ENCODE measurements around the gene C19orf73.

Gene C19orf73, protein sequence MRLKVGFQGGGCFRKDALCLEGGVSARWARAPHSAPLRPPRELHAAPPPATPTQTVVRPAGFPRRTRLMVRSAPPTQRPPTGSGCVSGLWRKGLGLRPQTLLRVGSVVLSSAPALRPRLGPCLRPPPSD

DNA sequence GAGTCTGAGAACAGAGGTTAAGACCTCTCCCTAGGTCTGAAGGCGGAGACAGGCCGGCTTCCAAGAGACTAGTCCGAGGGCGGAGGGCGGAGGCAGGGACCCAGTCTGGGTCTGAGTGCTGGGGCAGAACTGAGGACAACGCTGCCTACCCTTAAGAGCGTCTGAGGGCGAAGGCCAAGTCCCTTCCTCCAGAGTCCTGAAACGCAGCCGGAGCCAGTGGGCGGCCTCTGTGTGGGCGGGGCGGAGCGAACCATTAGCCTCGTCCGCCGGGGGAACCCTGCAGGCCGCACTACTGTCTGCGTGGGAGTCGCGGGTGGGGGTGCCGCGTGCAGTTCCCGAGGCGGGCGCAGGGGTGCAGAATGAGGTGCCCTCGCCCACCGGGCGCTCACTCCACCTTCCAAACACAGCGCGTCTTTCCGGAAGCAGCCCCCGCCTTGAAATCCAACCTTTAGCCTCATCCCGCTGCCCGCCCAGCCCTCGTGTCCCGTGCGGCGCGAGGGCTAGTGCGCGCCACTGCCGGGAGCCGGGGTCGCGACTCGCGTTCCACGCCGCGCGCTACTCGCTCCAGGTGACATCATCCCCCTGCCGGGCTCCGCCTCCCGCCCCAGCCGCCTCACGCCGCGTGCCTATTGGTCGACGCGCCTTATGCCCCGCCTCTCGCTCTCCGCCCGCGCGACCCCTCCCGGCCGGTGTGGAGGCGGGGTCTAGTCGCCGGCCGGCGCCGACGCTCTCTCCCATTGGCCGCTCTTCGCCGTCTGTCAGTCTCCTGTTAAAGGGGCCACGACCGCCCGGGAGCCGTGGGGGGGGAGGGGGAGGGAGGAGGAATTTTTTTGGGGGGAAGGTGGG, at the start of gene C19orf73:
Gene C19orf73, minus strand, starts transcription at position 579 of the 846 bp plus-strand sequence. Its CDS starts 121 bp downstream, at position 458.
- DNase-seq (ENCODE audit: low spot score): peak; percentile 96

DNA sequence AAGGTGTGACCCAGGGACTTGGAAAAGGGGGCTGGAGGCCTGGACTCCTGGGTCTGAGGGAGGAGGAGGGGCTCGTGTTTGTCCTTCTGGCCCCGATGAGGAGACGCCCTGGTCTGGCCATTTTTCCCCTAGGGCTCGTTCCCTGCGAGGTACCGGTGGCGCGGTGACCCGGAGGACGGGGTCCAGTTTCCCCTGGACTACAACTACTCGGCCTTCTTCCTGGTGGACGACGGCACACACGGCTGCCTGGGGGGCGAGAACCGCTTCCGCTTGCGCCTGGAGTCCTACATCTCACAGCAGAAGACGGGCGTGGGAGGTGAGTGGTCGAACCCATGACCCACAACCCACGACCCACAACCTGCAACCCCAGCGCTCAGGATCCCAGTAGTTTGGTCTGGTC, 49.5 kb upstream of the C19orf73 start:
- DNase-seq (ENCODE audit: low spot score): no peak

DNA sequence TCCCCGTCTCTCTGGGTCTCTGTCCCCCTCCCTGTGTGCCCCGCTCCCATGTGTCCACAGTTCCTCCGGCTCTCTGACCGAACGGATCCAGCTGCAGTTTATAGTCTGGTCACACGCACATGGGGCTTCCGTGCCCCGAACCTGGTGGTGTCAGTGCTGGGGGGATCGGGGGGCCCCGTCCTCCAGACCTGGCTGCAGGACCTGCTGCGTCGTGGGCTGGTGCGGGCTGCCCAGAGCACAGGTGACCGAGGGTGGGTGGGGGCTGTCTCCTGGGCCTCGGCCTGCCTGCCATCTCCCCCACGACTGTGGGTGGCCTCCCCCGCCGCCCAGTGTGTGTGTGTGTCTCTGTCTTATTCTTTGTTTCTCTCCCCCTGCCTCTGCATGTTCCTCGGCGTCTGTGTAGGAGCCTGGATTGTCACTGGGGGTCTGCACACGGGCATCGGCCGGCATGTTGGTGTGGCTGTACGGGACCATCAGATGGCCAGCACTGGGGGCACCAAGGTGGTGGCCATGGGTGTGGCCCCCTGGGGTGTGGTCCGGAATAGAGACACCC, 49.0 kb upstream of the C19orf73 start:
- DNase-seq (ENCODE audit: low spot score): no peak

DNA sequence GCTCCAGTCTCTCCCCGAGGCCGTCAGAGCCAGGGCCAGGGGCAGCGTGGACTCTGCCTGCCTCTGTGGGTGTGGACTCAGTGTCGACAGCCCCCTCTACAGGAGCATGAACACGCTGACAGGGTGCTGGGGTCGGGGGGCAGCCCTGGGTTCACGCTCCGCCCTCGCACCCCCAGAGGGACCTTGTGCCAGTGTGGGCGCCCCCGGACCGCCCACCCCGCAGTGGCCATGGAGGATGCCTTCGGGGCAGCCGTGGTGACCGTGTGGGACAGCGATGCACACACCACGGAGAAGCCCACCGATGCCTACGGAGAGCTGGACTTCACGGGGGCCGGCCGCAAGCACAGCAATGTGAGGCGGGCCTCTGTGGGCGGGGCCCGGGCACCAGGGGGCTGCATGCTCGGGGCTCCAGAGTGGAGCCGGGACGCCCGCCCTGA, 46.9 kb upstream of the C19orf73 start:
- DNase-seq (ENCODE audit: low spot score): no peak

DNA sequence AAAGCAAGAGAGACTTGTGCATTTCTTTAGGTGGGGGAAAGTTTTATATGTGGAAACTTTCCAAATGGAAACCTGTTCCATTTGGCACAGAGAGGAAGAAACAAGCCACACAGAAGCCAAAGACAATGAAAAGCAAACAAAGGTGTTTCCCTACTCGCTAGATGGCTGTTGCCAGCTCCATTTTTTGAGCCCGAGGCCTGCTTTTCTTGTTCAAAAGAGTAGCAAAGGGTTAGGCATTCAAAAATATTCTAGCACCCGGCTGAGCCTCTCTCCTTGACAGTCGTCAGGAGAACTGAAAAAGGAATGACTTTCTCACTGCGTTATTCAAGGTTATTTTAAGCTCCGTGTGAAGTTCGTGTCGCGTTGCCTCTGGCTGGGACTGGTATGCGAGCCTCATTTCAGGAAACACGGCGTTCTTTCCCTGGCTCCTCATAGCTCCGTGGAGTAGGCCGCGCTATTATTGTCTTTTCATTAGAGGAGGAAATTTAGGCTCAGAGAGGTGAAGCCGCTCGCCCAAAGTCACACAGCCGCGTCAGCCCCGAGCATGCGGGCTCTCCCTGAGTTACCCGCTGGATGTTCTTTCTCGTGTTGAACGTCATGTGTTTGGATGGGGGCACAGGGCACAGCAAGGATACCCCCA, 46.3 kb upstream of the C19orf73 start:
- no peak for DNase-seq (ENCODE audit: low spot score)

DNA sequence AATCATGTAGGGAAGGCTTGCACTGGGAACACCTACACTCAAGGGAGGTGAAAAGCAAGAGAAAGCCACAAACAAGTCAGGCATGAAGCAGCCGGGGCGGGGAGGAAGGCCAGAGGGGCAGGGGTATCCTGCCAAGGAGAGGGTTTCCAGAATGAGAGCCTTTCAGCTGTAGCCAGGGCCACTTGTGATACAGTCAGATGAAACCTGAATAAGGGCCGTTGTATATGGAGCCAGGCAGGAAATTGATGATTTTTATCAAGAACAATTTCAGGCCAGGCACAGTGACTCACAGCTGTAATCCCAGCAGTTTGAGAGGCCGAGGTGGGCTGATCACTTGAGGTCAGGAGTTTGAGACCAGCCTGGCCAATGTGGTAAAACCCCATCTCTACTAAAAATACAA, 43.0 kb upstream of the C19orf73 start:
- no peak for DNase-seq (ENCODE audit: low spot score)

DNA sequence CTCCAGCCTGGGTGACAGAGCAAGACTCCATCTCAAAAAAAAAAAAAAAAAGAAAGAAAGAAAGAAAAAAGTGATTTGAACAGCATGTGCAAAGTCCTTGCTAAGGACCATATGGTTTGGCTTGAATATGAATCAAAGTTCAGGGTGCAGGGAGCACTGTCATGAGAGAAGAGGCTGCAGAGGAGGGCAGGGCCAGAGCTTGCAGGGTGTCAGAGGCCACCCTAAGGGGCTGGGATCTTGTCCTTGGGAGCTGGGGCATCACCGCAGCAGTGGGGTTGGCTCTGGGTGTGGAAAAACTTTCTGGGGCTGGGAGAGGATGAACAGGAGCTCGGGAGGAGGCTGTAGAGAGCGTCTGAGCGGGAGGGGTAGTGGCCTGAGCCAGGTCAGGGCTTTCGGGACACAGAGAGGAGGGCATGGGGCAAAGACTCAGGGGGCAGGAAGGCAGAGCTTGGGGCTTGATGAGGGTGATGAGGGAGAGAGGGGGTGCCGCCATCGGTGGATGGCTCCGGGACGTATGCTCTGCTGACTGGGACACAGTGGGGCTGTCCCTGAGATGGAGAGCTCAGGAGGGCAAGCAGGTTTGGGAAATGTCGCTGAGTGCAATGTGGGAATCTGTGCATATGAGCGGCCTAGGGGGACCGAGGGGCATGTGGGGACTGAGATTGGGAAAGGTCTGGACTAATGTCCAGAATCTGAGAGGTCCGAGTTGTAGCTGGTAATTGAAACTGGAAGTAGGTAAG, 41.7 kb upstream of the C19orf73 start:
- DNase-seq (ENCODE audit: low spot score): no peak

DNA sequence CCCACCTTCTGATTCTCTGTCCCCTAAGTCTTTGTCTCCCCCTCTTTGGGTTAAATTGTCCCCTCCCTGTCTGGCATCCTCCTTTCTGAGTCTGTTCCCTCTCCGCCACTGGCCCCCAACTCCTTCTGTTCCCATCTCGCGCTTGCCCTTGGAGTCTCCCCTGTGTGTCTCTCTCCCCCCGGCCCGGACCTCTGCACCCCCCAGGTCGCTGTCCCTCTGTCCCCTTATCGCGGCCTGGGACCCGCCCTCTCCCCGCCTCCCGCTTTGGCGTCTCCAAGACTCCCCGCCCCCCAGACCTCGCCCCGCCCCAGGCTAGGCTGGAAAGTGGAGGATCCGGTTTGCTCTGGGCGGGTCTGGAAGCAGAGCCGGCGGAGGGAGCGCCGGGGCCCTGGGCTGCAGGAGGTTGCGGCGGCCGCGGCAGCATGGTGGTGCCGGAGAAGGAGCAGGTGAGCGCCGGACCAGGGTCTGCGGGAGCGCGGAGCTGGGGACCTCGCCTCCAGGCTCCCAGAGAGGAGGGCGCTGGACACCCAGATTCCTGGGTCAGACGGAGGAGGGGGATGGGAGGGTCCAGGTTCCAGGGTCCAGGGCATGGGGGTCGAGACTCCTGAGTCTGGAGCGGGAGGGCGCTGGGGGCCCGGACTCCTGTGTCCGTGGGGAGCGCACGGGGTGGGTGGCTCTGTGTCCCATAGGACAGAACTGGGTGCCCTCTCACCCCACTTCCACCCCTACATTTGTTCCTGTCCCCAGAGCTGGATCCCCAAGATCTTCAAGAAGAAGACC, 38.7 kb upstream of the C19orf73 start, which contains the start of gene TRPM4:
Gene TRPM4, plus strand, starts transcription at position 348 of the 780 bp plus-strand sequence. Its CDS starts 75 bp downstream, at position 423.
- DNase-seq (ENCODE audit: low spot score): no peak

DNA sequence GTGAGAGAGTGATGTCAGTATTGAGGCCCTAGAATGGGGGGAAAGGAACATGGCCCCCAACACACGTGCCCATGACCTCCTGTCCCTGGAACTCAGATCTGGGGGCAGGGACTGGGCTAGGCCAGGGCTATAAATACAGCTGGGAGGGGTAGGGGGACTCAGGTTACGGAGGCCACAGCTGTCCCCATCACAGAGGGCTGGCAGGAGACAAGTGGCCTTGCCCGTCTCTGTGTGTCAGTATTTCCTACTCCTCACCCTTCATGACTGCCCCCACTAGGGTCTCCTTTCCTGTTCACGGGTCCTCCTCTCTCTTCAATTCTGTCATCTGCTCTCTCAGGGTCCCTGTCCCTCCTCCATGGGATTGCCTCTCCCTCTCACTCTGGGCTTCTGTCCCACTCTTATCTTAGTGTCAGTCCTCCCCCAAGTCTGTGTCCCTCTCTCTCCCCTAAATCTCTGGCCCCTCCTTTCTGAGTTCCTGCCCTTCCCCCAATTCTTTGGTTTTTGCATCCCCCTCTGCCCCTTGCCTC, 36.9 kb upstream of the C19orf73 start:
- no peak for DNase-seq (ENCODE audit: low spot score)

DNA sequence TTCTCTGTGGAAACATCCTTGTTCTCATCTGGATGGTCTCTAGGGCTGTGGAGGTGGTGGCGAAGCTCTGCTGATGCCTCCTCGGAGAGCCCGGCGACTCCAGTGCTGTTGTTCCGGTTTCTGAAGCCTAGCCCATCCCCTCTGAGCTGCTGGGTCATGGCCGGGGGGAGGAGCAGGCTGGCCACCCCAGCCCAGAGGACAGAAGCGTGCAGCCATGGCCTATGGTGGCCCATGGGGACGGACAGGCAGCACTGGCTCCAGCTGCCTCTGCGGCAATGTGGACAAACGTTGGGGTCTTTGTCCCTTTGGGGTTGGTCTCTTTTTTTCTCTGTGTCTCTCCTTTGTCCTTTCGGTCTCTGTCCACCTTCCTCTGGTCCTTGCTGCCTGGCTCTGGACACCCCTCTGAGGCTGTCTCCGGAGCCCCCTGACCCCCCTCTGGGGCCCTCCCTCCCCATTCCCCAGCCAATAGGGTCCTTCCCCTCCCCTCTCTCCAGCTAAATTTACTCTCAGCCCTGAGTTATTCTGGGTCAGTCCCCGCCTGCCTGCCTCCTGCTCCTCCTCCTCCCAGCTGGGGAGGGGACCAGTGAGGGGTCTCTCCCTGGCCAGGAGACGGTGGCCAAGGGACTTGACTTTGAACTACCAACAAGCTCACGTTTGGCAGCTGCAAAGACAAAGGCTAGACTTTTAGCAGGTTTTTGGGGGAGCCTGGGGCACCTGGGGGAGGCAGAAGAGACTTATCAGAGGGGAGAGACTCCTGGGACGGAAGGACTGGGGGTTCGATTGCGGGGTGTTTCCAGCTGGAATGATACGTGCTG, 36.3 kb upstream of the C19orf73 start, which contains the start of gene HRC:
Gene HRC, minus strand, starts transcription at position 392 of the 815 bp plus-strand sequence. Its CDS starts 159 bp downstream, at position 233.
- DNase-seq (ENCODE audit: low spot score): no peak

DNA sequence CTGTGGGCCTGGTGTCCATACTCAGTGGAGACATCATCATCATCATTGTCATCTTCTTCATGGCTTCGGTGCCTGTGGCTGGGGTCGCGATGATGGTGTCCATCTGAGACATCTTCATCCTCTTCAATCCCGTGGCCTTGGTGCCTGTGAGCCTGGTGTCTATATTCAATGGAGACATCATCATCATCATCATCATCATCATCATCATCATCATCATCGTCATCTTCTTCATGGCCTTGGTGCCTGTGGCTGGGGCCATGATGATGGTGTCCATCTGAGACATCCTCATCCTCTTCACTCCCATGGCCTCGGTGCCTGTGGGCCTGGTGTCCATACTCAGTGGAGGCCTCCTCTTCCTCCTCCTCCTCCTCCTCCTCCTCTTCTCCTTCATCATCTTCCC, 35.3 kb upstream of the C19orf73 start:
- no peak for DNase-seq (ENCODE audit: low spot score)

DNA sequence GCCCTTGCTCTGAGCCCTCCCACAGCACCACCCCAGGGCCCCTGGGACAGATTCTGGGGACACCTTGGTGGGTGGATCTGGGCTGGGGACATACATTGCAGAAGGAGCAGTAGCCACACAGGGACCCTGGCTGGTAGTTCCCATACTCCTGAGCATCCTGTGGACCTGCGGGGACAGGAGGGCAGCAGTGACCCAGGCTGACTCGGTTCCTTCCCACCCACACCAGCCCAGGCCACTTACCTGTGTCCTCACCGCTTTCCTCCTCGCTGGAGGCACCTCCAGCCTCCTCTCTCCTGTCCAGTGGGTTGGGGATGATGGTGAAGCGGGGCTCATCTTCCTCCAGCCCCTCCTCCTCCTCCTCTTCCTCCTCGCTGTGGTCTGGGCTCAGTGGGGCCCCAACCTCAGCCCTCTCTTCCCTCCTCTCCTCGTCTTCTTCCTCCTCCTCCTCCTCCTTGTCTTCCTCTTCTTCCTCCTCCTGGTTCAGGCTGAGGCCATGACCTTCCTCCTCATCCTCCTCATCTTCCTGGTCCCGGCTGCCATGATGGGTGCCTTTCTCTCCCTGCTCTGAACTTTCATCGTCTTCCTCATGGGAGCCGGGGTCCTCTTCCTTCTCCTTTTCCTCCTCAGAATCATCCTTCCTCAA, 34.3 kb upstream of the C19orf73 start:
- no peak for DNase-seq (ENCODE audit: low spot score)

DNA sequence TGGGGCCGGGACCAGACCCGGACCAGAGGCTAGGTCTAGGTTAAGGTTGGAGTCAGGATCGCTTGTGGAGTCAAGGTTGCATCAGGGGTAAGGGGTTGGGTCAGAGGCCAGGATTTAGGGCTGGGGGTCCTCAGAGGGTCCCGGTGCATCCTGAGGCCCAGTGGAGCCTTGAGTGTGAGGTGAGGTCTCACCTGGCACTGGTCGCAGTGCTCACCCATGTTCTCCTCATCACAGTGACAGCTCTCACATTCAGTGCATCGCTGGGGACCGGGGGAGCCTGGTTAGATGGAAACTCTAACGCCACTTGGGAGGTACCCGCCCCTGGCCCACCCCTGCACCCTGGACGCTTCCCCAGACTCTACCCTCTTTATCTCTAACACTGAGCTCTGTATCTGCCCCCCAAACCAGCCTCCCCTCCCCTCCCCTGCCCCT, 33.2 kb upstream of the C19orf73 start:
- DNase-seq (ENCODE audit: low spot score): no peak

DNA sequence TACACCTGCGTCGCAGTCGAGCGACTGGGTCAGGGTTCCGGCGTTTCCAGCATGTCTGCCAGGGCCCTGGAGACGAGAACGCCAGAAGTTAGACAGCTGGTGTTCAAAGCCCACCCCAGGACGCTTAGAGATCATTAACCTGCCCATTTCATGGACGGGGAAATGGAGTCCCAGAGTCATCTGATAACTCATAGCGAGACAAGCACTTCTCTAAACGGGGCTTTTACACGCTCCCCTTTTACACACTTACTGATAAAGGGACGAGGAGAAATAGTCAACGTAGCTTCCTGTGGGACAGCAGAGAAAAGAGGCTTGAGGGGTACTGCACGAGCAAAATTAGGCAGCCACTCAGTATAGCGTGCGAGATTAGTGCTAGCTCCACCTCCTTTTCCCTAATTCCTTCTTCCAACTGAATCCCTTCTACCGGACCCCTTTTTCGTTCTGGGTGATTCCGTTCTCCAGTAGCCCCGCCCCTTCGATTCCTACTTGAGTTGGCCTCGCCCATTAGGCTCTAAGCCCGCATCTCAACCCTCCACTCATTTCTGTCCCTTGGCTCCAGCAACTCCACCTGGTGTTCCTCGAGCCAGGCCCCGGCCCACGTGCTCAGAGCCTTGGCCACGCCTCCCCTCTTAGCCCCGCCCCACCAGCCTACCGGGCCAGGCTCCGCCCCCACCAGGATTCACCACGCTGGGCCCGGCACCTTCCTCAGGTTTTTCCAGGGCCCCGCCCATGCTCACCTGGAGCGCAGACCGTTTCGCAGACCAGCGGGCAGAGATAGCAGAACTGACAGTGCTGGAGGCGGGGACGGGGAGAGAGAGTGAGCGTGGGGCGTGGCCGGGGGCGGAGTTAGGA, 32.5 kb upstream of the C19orf73 start:
- DNase-seq (ENCODE audit: low spot score): no peak

DNA sequence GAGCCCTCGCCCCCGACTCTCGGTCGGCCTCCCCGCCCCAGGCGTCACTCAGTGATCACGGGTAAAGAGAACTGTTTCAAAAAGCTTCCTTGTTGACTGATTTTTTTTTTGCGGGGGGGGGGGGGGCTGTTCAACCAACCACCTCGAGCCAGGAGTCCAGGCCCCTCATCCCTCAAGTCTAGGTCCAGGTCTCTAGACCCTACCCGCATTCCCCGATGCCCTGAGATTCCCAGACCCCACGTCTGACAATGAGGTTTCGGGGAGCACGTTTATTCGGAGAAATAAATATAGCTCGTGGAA, 32.0 kb upstream of the C19orf73 start:
- DNase-seq (ENCODE audit: low spot score): no peak

DNA sequence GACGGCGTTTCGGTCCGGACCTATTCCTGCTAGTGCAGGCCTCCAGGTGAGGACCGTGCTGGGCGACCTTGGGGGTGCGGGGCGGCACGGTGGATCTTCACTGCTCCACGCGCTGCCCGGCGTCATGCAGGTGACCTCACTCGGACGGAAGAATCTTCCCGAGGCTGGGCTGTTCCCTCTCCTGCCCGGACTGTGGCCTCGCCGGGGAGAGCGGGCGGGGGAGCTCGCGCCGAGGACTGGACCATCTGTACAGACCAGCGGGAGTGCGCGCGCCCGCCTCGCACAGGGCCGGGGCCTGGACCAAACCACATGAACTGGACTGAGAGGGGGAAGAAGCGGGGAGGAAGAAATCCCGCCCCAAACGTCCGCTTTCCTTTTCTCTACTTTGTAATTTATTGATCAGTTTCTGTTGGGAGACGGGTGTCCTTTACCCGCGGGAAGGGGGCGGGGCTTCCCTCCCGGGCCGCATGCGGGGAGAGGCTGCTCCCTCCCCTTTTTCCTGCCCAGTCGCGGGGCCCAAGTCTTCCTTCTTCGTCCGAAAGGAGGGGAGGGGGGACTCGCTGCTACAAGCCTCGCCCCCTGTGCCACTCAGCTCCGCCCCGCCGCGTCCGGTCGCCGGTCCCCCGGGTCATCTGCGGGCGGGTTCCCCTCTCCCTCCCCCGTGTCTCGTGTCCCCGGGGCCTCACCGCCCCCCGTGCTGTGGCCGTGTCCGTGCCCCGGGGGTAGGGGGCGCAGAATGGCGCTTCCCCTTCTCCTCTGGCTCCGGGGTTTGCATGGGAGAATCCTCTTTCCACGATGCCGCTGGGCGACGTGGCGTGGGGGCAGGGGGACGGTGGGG, 31.4 kb upstream of the C19orf73 start:
- DNase-seq (ENCODE audit: low spot score): peak; percentile 28

DNA sequence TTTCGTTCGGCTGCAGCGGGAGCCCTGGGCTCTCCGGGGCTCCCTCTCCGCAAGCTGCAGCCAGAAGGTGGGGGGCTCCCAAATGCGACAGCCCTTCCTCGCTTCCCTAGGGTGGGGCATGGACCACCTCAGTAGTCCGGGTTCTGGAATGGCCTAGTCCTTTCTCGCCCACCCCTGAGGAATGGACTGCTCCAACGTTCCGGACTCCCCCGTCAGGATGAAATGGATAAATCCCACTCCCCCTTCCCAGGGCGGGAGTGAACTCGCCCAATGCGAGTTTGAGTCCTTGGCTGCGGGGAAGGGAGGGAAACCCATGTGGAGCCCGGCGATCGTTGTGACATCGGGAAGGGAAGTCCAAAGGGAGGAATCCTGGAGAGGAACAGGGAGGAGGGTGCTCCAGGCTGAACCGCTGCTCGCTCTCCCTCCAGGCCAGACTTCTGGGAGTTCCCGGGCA, 30.7 kb upstream of the C19orf73 start:
- no peak for DNase-seq (ENCODE audit: low spot score)

Measured in CD4-positive, alpha-beta T cell treated with Interleukin-2 at 100 ng/mL for 4 hours (primary cell).